Activated B cell treated with CpG ODN at 0.5 μM for 24 hours (primary cell): ENCODE data around the gene CKS2. TPM values are rescaled to one million over a fixed set of nuclear protein-coding genes. Genes with fewer than 3 reads are reported as not detected.
"Not testable (repeated sequence)": the region's sequence is repeated elsewhere in the genome, so short reads cannot be mapped to it uniquely, and the experiment has no call there.

Experiments
- ATAC-seq: fragments of 200-7000 bp; cut with Tn5 transposase; one replicate; pipeline ENCODE4 v1.10.0; 2021; ENCODE audit warnings: low read depth, mild to moderate bottlenecking, moderate library complexity
- CTCF ChIA-PET: fragments of 350-600 bp; sonication (Branson Sonifier 250); formaldehyde crosslinking; loops from one replicate; lab custom pipeline; 2021; ENCODE audit warnings: antibody characterized with exemption; lab: Charles Lee
- POLR2A ChIA-PET: fragments of 350-600 bp; sonication (Branson Sonifier 250); formaldehyde crosslinking; loops from one replicate; lab custom pipeline; 2021; ENCODE audit warnings: antibody characterized with exemption; lab: Charles Lee
- DNase-seq: peaks from one replicate; pipeline ENCODE4 v3.0.0; 2022
- H3K27ac Mint-ChIP-seq: one replicate; pipeline ENCODE4 v1.8.0; 2020; ENCODE audit warnings: mixed read lengths
- H3K27me3 Mint-ChIP-seq: one replicate; pipeline ENCODE4 v1.8.0; 2021; ENCODE audit warnings: mixed read lengths
- H3K36me3 Mint-ChIP-seq: one replicate; pipeline ENCODE4 v1.8.0; 2021; ENCODE audit warnings: low read depth, mixed read lengths
- H3K4me1 Mint-ChIP-seq: one replicate; pipeline ENCODE4 v1.8.0; 2021; ENCODE audit warnings: mixed read lengths
- H3K4me3 Mint-ChIP-seq: one replicate; pipeline ENCODE4 v1.8.0; 2020; ENCODE audit warnings: mild to moderate bottlenecking, mixed read lengths
- H3K9me3 Mint-ChIP-seq: one replicate; pipeline ENCODE4 v1.8.0; 2020; ENCODE audit warnings: mixed read lengths
- intact Hi-C: fragments of 100-400 bp; cut with micrococcal nuclease; formaldehyde crosslinking; loops from one replicate; pipeline ENCODE4 v1.15.1; 2024
- total RNA-seq: library from RNA; stranded (reverse); gene quantifications from 2 replicates; pipeline ENCODE4 v1.2.3, GENCODE V29; 2022
- TF ChIP-seq, protein P1 (sequence below): fragments of 200-600 bp; IDR thresholded peaks from one replicate; pipeline ENCODE4 v1.8.0; 2022; ENCODE audit warnings: antibody characterized with exemption, mild to moderate bottlenecking

Gene CKS2
- total RNA-seq, result 23.7 and 23.9 TPM in 2 replicates

DNA sequence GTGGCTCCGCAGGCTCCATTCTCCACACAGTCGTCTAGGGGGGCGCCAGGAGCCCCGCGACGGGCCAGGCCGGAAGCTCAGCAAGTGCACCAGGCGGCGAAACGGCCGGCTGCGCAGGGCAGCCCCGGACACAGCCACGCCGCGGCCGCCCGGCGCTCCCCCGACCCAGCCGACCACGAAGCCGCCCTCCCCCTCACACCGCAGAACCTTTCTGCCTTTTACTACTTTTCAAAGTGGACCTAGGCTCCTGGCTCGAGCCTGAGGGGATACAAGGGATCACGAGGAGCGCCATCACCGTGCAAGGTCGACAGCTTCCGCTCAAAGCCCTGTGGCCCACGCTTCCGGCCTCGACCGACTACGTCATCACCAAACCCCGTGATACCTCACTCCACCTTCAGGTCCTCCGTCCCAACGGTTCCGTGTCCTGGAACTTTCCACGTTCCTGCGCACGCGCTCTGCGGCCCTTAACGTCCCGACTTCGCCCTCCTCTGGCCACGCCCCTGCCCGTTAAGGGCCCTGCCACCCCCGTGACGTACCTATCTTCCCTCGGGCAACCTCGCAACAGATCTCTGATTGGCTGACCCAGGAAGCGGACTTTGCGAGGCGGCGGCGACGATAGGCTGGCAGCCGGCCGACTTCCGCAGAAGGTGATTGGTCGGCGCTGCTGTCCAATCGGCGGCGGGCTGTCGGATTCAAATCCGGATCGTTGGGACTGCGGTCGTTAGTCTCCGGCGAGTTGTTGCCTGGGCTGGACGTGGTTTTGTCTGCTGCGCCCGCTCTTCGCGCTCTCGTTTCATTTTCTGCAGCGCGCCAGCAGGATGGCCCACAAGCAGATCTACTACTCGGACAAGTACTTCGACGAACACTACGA lies at the start of gene CKS2:
Gene CKS2 (plus strand): TSS at position 721 of the 871 bp plus-strand sequence. CDS start 98 bp downstream, at position 819.
- Mint-ChIP-seq H3K27me3 (no peaks in the 10 kb centered on the region), H3K4me1 (peaks cover 48% of the 10 kb centered on the region), H3K9me3 (no peaks in the 10 kb centered on the region), H3K4me3 (peak within 1 kb of the TSS; percentile 96), H3K27ac (peak within 1 kb of the TSS; percentile 99), H3K36me3 (peaks cover 24% of the 10 kb centered on the region)
- intact Hi-C loops, result loop anchor here (1.0 to 10.0 kb wide), 4 partner anchors 8 to 1494 kb away; partner anchors contain the start of genes SECISBP2 and SYK
- ChIA-PET CTCF (interaction anchor here (1.0 kb wide), 1 partner anchor 238 kb away, joined by 4 read pairs; no protein-coding TSS in a partner anchor), POLR2A (interaction anchor here (0.5 to 1.9 kb wide), 10 partner anchors 8 to 212 kb away, joined by 3 to 12 read pairs (median 4); partner anchors contain the start of gene SECISBP2)
- TF ChIP-seq, protein P1, sequence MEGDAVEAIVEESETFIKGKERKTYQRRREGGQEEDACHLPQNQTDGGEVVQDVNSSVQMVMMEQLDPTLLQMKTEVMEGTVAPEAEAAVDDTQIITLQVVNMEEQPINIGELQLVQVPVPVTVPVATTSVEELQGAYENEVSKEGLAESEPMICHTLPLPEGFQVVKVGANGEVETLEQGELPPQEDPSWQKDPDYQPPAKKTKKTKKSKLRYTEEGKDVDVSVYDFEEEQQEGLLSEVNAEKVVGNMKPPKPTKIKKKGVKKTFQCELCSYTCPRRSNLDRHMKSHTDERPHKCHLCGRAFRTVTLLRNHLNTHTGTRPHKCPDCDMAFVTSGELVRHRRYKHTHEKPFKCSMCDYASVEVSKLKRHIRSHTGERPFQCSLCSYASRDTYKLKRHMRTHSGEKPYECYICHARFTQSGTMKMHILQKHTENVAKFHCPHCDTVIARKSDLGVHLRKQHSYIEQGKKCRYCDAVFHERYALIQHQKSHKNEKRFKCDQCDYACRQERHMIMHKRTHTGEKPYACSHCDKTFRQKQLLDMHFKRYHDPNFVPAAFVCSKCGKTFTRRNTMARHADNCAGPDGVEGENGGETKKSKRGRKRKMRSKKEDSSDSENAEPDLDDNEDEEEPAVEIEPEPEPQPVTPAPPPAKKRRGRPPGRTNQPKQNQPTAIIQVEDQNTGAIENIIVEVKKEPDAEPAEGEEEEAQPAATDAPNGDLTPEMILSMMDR, result no peak
- peak; percentile 98 for DNase-seq
- ATAC-seq, result peak; percentile 88

DNA sequence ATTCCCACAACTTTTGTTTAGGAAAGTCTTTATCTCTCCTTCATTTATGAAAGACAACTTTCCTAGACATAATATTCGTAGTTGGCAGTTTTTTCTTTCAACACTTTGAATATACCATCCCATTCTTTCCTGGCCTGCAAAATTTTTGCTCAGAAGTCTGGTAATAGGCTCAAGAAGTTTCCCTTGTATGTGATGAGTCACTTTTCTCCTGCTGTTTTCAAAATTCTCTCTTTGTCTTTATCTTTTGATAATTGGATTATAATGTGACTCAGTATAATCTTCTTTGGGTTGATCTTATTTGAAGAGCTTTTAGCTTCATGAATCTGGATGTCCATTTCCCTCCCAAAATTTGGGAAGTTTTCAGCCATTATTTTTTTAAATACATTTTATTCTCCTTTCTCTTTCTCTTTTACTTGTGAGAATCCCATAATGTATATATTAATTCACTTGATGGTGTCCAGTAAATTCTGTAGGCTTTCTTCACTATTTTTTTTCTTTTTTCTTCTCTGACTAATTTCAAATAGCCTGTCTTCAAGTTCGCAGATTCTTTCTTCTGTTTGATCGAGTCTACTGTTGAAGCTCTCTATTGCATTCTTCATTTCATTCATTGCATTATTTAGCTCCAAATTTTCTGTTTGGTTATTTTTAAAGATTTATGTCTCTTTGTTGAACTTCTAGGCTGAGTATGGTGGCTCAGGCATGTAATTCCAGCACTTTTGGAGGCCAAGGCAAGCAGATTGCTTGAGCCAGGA lies 37.3 kb upstream of the CKS2 start:
- peaks cover 15% of the 10 kb centered on the region for H3K9me3 Mint-ChIP-seq
- TF ChIP-seq, protein P1, result no peak
- no peak overlapping the region for H3K27ac Mint-ChIP-seq
- no peak for ATAC-seq
- ChIA-PET CTCF (no interaction called here), POLR2A (no interaction called here)
- H3K4me1 Mint-ChIP-seq, result no peaks in the 10 kb centered on the region
- no peak overlapping the region for H3K4me3 Mint-ChIP-seq
- intact Hi-C loops, result no loop called here
- no peak for DNase-seq
- H3K36me3 Mint-ChIP-seq, result peaks cover 11% of the 10 kb centered on the region
- peaks cover 6% of the 10 kb centered on the region for H3K27me3 Mint-ChIP-seq

DNA sequence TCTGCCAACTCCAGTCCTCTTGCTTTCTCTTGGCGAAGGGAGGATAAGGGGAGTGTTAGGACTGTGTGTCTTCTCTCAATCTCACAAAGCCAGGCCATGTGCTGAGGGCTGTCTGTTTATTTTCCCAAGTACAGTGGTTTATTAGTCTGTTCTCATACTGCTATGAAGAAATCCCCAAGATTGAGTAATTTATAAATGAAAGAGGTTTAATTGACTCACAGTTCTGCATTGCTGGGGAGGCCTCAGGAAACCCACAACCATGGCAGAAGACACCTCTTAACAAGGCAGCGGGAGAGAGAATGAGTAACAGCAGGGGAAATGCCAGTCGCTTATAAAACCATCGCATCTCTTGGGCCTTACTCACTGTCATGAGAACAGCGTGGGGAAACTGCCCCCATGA lies 36.2 kb upstream of the CKS2 start:
- POLR2A ChIA-PET, result no interaction called here
- Mint-ChIP-seq H3K36me3 (peaks cover 11% of the 10 kb centered on the region), H3K4me1 (no peaks in the 10 kb centered on the region), H3K27ac (no peak overlapping the region), H3K4me3 (no peak overlapping the region), H3K9me3 (peaks cover 15% of the 10 kb centered on the region), H3K27me3 (peaks cover 6% of the 10 kb centered on the region)
- CTCF ChIA-PET, result no interaction called here
- TF ChIP-seq, protein P1, result no peak
- intact Hi-C loops, result no loop called here
- DNase-seq, result no peak
- ATAC-seq, result no peak

DNA sequence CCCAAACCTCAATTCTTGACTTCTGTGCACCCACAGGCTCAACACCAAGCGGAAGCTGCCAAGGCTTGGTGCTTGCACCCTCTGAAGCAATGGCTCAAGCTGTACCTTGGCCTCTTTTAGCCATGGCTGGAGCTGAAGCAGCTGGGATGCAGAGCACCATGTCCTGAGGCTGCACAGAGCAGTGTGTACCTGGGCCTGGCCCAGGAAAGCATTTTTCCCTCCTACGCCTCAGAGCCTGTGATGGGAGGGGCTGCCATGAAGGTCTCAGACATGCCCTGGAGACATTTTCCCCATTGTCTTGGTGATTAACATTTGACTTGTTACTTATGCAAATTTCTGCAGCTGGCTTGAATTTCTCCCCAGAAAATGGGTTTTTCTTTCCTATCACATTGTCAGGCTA lies 35.0 kb upstream of the CKS2 start:
- Mint-ChIP-seq H3K36me3 (peaks cover 11% of the 10 kb centered on the region), H3K9me3 (peaks cover 15% of the 10 kb centered on the region)
- H3K4me3 Mint-ChIP-seq, CTCF ChIA-PET, H3K4me1 Mint-ChIP-seq, ATAC-seq, DNase-seq, POLR2A ChIA-PET, intact Hi-C loops, H3K27me3 Mint-ChIP-seq, H3K27ac Mint-ChIP-seq: not testable (repeated sequence)

DNA sequence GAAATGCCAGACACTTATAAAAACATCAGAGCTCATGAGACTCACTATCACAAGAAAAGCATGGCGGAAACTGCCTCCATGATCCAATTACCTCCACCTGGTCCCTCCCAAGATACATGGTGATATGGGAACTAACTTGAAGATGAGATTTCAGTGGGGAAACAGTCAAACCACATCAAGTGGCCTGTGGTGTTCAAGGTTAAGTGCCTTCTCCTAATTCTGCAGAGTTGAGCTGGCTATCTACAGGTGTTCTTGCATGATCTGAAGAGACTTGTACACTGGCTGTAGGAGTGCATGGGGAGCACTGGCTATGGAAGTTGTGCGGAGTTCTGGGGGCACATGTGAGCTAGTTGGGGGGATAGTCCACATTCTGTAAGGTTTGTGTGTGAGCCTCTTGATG lies 34.0 kb upstream of the CKS2 start:
- intact Hi-C loops, result no loop called here
- no peak for DNase-seq
- H3K27ac Mint-ChIP-seq, result no peak overlapping the region
- H3K4me1 Mint-ChIP-seq, result peaks cover 2% of the 10 kb centered on the region
- TF ChIP-seq, protein P1, result no peak
- H3K9me3 Mint-ChIP-seq, result peaks cover 15% of the 10 kb centered on the region
- ChIA-PET POLR2A (no interaction called here), CTCF (no interaction called here)
- H3K36me3 Mint-ChIP-seq, result peaks cover 11% of the 10 kb centered on the region
- H3K4me3 Mint-ChIP-seq, result no peak overlapping the region
- ATAC-seq, result no peak
- H3K27me3 Mint-ChIP-seq, result peaks cover 6% of the 10 kb centered on the region
